CD4-positive, alpha-beta T cell (primary cell): ENCODE data around the gene HNRNPA0. TPM values are rescaled to one million over a fixed set of nuclear protein-coding genes. Genes with fewer than 3 reads are reported as not detected.

Source experiments
- ATAC-seq: fragments of 200-7000 bp; cut with Tn5 transposase; one replicate; pipeline ENCODE4 v1.10.0; 2022; ENCODE audit warnings: mild to moderate bottlenecking; ENCODE audit not compliant: poor library complexity
- CTCF ChIA-PET: fragments of 350-600 bp; sonication (Branson Sonifier 250); formaldehyde crosslinking; loops from one replicate; lab custom pipeline; 2021; ENCODE audit warnings: antibody characterized with exemption, inconsistent platforms; lab: Charles Lee
- POLR2A ChIA-PET: fragments of 350-600 bp; sonication (Branson Sonifier 250); formaldehyde crosslinking; loops from one replicate; lab custom pipeline; 2021; ENCODE audit warnings: antibody characterized with exemption, inconsistent platforms; lab: Charles Lee
- DNase-seq, 14 experiments: peaks; one replicate each; pipeline ENCODE4 v3.0.0-alpha.2; 2013 to 2020; ENCODE audit warnings: mixed read lengths in 2 of 14
- H3K27ac ChIP-seq, 2 donors: one replicate each; pipeline versions ENCODE4 v1.5.1 to v1.7.0; 2013; ENCODE audit warnings: low read length in 2 of 2, low read depth in 1 of 2, mild to moderate bottlenecking in 1 of 2
- H3K27me3 ChIP-seq, 2 experiments: 1 replicate in 1 of 2; 2 replicates in 1 of 2; pipeline versions ENCODE4 v1.6.1 to v1.7.0; 2013; ENCODE audit warnings: low read length in 2 of 2, control low read depth in 1 of 2, mild to moderate bottlenecking in 1 of 2, moderate library complexity in 1 of 2; ENCODE audit not compliant: insufficient read depth in 2 of 2, control insufficient read depth in 1 of 2
- H3K36me3 ChIP-seq: one replicate; pipeline ENCODE4 v1.6.1; 2013; ENCODE audit warnings: low read length, control low read depth; ENCODE audit not compliant: insufficient read depth
- H3K4me1 ChIP-seq: one replicate; pipeline ENCODE4 v1.6.1; 2013; ENCODE audit warnings: low read length, control low read depth; ENCODE audit not compliant: insufficient read depth
- H3K4me3 ChIP-seq: one replicate; pipeline ENCODE4 v1.5.1; 2013; ENCODE audit warnings: mild to moderate bottlenecking, low read length, moderate library complexity
- H3K9me3 ChIP-seq, 2 experiments: 1 replicate in 1 of 2; 2 replicates in 1 of 2; pipeline versions ENCODE4 v1.6.1 to v1.7.0; 2013; ENCODE audit warnings: low read length in 2 of 2, mild to moderate bottlenecking in 2 of 2, control low read depth in 1 of 2, moderate library complexity in 1 of 2; ENCODE audit not compliant: control insufficient read depth in 1 of 2, insufficient read depth in 1 of 2
- H3K27ac Mint-ChIP-seq: one replicate; pipeline ENCODE4 v1.8.0; 2020; ENCODE audit warnings: mixed read lengths
- H3K27me3 Mint-ChIP-seq: one replicate; pipeline ENCODE4 v1.8.0; 2021; ENCODE audit warnings: mixed read lengths
- H3K36me3 Mint-ChIP-seq: one replicate; pipeline ENCODE4 v1.8.0; 2021; ENCODE audit warnings: low read depth, mixed read lengths
- H3K4me1 Mint-ChIP-seq: one replicate; pipeline ENCODE4 v1.8.0; 2021; ENCODE audit warnings: low read depth, mixed read lengths
- H3K4me3 Mint-ChIP-seq: one replicate; pipeline ENCODE4 v1.8.0; 2020; ENCODE audit warnings: mild to moderate bottlenecking, mixed read lengths
- H3K9me3 Mint-ChIP-seq: one replicate; pipeline ENCODE4 v1.8.0; 2020; ENCODE audit warnings: mixed read lengths
- CTCF ChIP-seq: fragments of 200-600 bp; IDR thresholded peaks from one replicate; pipeline ENCODE4 v1.8.0; 2022; ENCODE audit warnings: antibody characterized with exemption, mild to moderate bottlenecking
- intact Hi-C, 2 experiments: fragments of 100-400 bp; cut with DNase I in 1 of 2; cut with micrococcal nuclease in 1 of 2; formaldehyde crosslinking; loops; one replicate each; pipeline versions ENCODE4 v1.15.1 to v1.9.0; 2023 to 2025; cut with DNase I, micrococcal nuclease
- total RNA-seq, 174 experiments: library from RNA in 2 of 174; stranded (reverse) in 2 of 174; gene quantifications; one replicate each; pipeline ENCODE4 v1.2.3 and lab custom pipeline; 2021 to 2026

The HNRNPA0 gene
- total RNA-seq, 2 experiments from 2014 or later: 52.7 to 53.2 TPM

GRCh38 chr5:137708796-137709559, 45.2 kb downstream of the HNRNPA0 start:
- ChIA-PET POLR2A (no interaction called here), CTCF (interaction anchor here (1.0 kb wide), 1 partner anchor 13 kb away, joined by 3 read pairs; no protein-coding TSS in a partner anchor)
- peaks cover 2% of the 10 kb centered on the region for H3K9me3 Mint-ChIP-seq
- peaks cover 8% of the 10 kb centered on the region for H3K36me3 ChIP-seq
- no peaks in the 10 kb centered on the region for H3K27me3 Mint-ChIP-seq
- TF ChIP-seq CTCF: no peak
- ATAC-seq (no peak), DNase-seq (no peak)
- H3K4me1 Mint-ChIP-seq: peaks cover 11% of the 10 kb centered on the region
- peaks cover 89% of the 10 kb centered on the region for H3K36me3 Mint-ChIP-seq
- no peaks in the 10 kb centered on the region for H3K4me1 ChIP-seq
- H3K27ac ChIP-seq: no peak overlapping the region
- H3K27ac Mint-ChIP-seq: no peak overlapping the region
- intact Hi-C loops: no loop called here
- no peaks in the 10 kb centered on the region for H3K9me3 ChIP-seq
- no peak overlapping the region for H3K4me3 Mint-ChIP-seq
- H3K4me3 ChIP-seq: no peak overlapping the region
- no peaks in the 10 kb centered on the region for H3K27me3 ChIP-seq

- H3K4me3 Mint-ChIP-seq: no peak overlapping the region
- H3K9me3 Mint-ChIP-seq: peaks cover 2% of the 10 kb centered on the region
- intact Hi-C loops: no loop called here
- ChIA-PET POLR2A (no interaction called here), CTCF (no interaction called here)
- H3K36me3 ChIP-seq: peaks cover 8% of the 10 kb centered on the region
- H3K4me1 Mint-ChIP-seq: peaks cover 11% of the 10 kb centered on the region
- H3K27ac ChIP-seq: no peak overlapping the region
- no peak overlapping the region for H3K27ac Mint-ChIP-seq
- no peaks in the 10 kb centered on the region for H3K9me3 ChIP-seq
- no peak overlapping the region for H3K4me3 ChIP-seq
- peaks cover 89% of the 10 kb centered on the region for H3K36me3 Mint-ChIP-seq
- TF ChIP-seq CTCF: no peak
- DNase-seq: no peak
- H3K27me3 Mint-ChIP-seq: no peaks in the 10 kb centered on the region
- no peak for ATAC-seq
- H3K27me3 ChIP-seq: no peaks in the 10 kb centered on the region
- H3K4me1 ChIP-seq: no peaks in the 10 kb centered on the region
Measured at GRCh38 chr5:137708062-137708461, 46.1 kb downstream of the HNRNPA0 start.

- no peaks in the 10 kb centered on the region for H3K27me3 Mint-ChIP-seq
- ATAC-seq: no peak
- Histone ChIP-seq H3K4me3 (no peak overlapping the region), H3K9me3 (no peaks in the 10 kb centered on the region), H3K27me3 (no peaks in the 10 kb centered on the region), H3K4me1 (no peaks in the 10 kb centered on the region), H3K36me3 (peaks cover 8% of the 10 kb centered on the region), H3K27ac (no peak overlapping the region)
- DNase-seq: no peak
- H3K36me3 Mint-ChIP-seq: peaks cover 88% of the 10 kb centered on the region
- H3K9me3 Mint-ChIP-seq: no peaks in the 10 kb centered on the region
- ChIA-PET POLR2A (no interaction called here), CTCF (interaction anchor here (1.5 kb wide), 1 partner anchor 36 kb away, joined by 4 read pairs; no protein-coding TSS in a partner anchor)
- no peak overlapping the region for H3K4me3 Mint-ChIP-seq
- intact Hi-C loops: no loop called here
- H3K27ac Mint-ChIP-seq: no peak overlapping the region
- no peak for TF ChIP-seq CTCF
- peaks cover 11% of the 10 kb centered on the region for H3K4me1 Mint-ChIP-seq
Measured at GRCh38 chr5:137706841-137707240, 47.3 kb downstream of the HNRNPA0 start.
